Stimulated activated CD4-positive, alpha-beta T cell treated with anti-CD3 and anti-CD28 coated beads, Interleukin-12 subunit alpha, Interleukin-12 subunit beta, amount 100 ng/mL, for 4 hours (primary cell): ENCODE measurements around the gene PHACTR3.
"Not testable (repeated sequence)": the region's sequence is repeated elsewhere in the genome, so short reads cannot be mapped to it uniquely, and the experiment has no call there.

Experiments used
- DNase-seq: peaks from one replicate; pipeline ENCODE4 v3.0.0-alpha.2; 2020

Gene PHACTR3

DNA sequence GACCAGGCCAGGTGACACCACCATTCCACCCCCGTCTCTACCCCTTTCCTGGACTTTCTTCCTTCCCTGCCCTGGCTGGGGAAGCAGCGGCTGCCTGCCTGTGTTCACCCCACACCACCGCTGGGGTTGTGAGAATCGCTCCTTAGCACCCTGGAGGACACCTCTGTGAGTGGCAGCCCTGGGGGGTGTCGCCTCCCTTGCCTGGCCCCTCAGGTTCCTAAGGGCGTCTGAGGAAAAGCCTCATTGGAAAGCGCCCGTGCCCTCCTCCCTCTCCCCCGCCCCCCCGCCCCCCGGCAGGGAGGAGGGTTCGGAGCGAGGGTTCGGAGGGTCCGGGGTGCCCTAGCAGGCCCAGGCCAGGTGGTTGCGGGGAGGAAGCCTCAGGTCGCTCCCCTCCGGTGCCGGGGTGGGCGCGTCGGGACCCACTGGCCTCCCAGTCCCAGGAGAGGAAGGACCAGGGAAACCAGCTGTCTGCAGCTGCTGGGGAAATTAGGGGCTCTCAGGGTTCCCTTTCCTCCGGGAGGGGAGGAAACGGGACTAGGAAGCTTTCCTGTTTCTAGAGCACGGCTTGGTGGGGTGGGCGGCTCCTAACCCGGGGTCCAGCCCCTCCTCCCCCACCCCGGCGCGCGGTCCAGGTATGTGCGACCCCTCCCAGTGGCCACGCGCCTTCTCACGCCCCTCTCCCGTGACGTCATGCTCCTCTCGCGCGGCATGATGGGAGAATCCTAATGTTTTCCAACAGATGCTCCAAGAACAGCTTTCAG lies at the start of gene PHACTR3:
Gene PHACTR3 (plus strand): TSS at position 760 of the 761 bp plus-strand sequence. CDS start 475 bp downstream, outside the sequence.
- DNase-seq, result no peak

DNA sequence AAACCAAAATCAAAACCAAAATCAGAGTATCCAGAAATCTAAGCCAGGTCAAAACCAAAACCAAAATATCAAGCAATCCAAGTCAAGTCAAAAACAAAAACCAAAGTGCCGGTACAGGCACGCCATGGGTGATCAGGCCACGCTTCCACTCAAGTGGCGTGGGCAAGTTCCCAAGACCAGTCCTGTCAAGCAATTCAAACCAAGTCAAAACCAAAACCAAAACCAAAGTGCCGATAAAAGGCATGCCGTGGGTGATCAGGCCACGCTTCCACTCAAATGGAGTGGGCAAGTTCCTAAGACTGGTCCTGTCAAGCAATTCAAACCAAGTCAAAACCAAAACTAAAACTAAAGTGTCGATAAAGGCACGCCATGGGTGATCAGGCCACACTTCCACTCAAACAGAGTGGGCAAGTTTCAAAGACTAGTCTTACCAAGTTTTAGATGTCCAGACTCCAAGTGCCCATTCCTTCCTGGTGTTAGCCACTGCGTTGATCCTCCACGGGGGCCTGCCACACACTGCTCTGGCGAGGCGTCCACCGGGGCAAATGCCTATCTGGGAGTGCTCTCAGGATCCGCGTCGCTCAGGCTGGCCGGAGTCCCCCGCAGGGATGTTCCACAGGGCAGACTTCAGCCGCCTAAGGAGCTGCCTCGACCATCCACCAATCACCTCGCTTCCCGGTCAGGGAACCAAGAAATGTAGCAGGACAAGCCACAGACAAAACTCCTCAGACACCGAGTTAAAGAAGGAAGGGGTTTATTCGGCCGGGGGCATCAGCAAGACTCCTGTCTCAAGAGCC lies 46.4 kb upstream of the PHACTR3 start:
- DNase-seq, result not testable (repeated sequence)

- DNase-seq, result no peak
Measured at GRCh38 chr20:59559024-59559817, 45.1 kb upstream of the PHACTR3 start.

DNA sequence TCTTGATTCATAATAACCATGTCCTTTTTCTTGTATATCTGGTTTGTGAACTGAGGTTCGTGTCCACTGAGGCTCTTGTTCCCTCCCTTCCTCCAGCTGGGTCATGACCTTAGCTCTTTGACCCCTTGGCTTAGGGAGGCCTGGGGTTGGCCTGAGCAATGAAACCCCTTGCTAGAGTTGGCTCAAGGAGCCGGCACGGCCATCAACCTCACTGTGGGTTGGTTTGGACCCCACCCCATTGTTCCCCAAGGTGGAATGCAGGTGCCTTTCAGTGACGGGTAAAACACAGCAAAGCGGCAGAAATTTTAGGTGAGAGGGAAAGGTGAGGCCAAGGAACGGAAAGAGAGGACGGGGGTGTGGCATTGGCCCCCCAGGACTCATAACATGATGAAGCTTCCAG lies 44.5 kb upstream of the PHACTR3 start:
- DNase-seq, result no peak

DNA sequence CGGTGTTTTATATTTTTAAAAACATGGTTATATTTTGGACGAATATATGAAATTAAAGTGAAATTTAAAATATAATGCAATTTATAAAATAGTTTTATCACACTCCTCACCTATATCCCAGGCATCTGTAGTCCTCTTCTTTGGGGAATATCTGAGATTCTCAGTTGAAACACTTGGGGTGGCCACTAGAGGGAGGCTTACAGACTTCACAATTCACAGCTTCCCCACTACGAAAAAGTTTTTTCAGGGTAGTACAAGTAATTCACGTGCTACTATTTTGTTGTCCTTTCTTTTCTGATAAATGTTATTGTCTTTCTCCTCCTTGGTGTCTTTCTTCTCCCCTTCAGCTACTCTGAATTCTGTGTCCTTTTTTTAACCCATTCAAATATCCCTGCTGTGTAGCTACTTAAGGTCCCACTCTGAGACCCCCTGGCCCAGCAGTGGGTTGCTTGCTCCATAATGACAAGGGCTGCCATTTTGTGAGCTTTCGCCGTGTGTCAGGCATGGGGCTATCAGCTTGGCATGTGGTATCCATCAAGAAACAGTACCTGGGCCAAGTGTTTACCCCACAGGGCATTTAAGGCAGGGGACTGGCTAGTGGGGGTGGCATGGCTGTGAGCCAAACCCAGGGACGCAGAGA lies 43.6 kb upstream of the PHACTR3 start:
- no peak for DNase-seq

DNA sequence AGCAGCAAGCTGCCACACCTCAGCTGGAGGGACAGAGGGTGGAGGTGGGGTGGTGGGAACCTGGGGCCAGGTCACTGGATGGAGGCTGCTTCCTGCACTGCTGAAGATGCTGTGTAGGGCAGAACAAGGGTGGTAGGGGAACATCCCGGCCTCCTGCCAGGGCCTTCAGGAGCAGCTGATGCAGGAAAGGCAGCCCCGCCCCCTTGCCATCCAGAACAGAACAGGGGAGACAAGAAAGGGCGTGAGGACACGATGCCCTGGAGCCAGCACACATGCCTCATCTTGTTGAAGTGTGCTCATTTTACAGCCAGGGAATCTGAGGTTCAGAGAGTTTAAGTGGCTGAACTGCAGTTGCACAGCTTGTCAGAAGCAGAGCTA lies 43.1 kb upstream of the PHACTR3 start:
- no peak for DNase-seq

- DNase-seq, result no peak
Measured at GRCh38 chr20:59561614-59562277, 42.6 kb upstream of the PHACTR3 start.

DNA sequence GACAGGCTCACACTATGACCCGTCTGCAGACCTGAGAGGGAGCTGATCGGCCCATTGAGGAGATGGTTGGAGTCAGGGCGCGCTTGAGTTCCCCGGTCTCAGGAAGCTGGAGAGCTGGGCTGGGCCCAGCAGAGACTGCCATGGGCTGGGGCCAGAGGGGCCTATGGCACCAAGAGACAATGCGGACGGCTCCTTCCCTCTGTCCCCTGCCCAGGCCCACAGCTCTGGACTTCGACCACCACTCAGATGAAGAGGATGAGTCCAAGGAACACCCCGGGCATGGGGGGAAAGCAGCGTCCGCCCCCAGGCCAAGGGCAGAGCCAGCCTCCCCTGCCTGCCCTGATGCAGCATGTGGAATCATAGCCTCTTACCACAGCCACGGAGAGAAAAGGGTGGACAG lies 40.2 kb upstream of the PHACTR3 start:
- DNase-seq, result no peak

DNA sequence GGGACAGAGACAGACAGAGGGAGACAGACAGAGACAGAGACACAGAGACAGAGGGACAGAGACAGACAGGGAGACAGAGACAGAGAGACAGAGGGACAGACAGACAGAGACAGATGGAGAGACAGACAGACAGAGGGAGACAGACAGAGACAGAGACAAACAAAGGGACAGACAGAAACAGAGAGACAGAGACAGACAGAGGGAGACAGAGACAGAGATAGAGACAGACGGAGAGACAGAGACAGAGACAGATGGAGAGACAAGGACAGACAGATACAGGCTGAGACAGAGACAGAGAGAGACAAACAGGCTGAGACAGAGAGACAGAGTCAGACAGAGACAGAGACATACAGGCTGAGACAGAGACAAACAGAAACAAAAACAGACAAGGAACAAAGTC lies 39.4 kb upstream of the PHACTR3 start:
- no peak for DNase-seq

GRCh38 chr20:59565768-59566461 lies 38.4 kb upstream of the PHACTR3 start:
- no peak for DNase-seq

DNA sequence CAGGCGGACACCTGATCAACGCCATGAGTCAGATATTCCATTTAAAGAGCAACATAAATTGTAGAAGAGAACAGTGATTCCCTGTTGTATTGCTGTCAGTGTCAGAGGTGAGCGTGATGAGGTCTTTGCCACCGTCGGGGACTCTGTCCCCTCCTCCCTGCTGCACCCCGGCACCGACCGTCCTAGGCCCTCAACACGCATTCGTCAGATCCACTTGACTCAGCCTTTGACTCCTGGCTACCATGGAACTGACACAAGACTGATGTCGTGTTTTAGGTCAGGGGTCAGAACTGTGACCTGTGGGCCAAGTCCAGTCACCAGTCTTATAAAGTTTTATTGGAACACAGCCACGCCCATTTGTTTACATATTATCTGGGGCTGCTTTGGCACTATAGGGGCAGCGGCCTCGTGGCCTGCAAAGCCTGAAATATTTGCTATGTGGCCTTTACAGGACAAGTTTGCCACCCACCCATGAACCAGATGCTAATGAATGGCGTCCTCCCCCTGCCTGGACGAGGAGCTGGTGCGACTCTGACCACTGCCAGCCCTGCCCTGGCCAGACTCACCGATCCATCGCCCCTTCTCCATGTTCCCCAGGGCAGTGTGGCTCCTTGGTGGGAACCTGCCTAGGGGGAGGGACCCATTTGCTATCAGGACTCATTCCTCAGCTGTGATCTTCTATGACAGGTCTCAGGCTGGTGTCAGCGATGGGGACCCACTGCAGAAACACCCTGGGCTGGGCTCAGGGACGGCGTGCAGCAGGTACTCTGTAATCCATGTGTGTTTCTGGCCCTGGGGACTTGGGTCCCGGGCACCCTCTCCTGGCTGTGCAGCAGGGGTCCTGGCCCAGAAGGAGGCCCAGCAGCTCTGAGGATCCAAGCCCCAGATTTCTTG lies 37.5 kb upstream of the PHACTR3 start:
- DNase-seq, result no peak

GRCh38 chr20:59567585-59568508 lies 36.5 kb upstream of the PHACTR3 start:
- DNase-seq, result no peak

DNA sequence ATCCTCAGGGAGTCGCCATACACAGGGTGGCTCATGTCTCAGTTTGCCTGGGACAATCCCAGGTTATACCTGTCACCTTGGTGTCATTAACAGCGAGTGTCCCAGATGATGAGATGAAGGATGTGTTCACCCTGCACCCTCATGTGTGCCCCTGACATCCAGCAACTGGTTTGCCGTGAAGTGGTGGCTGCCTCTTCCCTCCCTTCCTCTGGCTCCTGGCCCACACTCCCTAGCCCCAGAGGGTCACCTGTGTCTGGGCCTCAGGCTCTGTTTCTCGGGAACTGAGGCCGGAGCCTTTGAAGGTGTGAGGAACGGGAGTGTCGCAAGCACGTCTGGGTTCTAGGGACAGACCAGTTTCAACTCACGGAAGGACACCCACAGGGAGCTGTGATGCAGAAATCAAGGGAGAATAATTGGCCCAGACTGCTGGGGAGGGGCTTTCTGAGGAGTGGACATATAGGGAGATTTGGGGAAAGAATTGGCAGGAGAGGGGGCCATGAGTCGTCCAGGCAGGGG lies 35.8 kb upstream of the PHACTR3 start:
- no peak for DNase-seq

DNA sequence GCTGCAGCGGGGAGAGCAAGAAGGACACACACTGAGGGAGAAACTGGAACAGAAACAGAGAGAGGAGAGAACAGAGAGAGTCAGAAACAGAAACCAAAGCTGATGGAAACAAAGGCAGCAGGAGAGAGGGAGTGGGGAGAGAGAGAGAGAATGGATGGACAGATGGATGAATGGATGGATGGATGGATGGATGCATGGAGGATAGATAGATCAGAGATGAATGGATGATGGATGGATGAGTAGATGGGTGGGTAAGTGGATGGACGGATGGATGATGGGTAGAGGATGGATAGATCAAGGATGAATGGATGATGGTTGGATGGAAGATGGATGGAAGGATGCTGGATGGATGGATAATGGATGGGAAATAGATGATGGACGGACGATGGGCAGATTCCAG lies 35.0 kb upstream of the PHACTR3 start:
- DNase-seq, result no peak

GRCh38 chr20:59571151-59571550 lies 33.2 kb upstream of the PHACTR3 start:
- DNase-seq, result no peak

DNA sequence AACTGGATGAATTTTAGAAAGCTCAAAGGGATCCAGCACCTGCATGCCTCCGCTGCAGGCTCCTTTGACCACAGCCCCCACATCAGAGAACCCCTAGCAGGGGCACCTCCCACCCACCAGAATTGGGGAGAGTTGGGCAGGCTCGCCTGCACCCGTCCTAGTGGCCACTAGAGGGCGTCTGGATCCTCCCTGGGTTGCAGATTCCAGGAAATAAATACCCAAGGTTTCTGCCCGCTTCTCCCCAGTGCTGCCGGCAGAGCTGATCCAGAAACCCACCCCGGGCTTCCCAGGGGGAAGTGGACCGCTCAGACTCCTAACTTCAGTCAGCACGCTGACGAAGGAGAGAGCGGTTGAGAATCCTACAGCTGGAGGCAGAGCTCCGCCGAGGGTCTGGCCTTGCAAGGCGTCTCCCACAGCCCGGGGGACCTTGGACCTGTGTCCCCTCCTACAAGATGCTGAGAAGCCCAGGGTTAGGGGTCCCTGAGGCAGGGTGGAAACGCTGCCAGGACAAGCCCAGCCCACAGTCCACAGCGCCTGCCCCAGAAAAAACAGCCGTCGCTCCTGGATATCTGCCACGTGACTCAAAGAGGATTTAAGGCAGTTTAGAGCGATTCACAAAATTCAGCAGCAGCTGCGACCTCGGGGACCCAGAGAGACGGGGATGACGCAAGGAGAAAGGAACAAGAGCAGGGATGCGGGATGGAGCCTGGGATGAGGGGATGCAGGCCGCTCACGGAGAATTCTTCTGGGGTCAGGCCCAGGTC lies 32.6 kb upstream of the PHACTR3 start:
- DNase-seq, result peak; percentile 53

- no peak for DNase-seq
Measured at GRCh38 chr20:59572515-59572914, 31.8 kb upstream of the PHACTR3 start.

GRCh38 chr20:59573837-59574236 lies 30.5 kb upstream of the PHACTR3 start:
- no peak for DNase-seq

- no peak for DNase-seq
Measured at GRCh38 chr20:59574308-59574707, 30.0 kb upstream of the PHACTR3 start.
